HepG2 (cell line): Measurements from ENCODE around the gene CIAO2B. TPM values are rescaled to one million over a fixed set of nuclear protein-coding genes. Genes with fewer than 3 reads are reported as not detected.

ENCODE experiments used
- AKAP8 ChIP-seq: sonication (generic); formaldehyde crosslinking; IDR thresholded peaks from 2 replicates; pipeline ENCODE4 v1.5.1; 2020; ENCODE audit warnings: mild to moderate bottlenecking, missing genetic modification reagents
- HBP1 ChIP-seq: IDR thresholded peaks from 2 replicates; pipeline ENCODE4 v1.6.1; 2016; ENCODE audit warnings: low read depth, control low read depth
- HOMEZ ChIP-seq: IDR thresholded peaks from 2 replicates; pipeline ENCODE4 v1.6.1; 2016; ENCODE audit warnings: low read depth
- IKZF5 ChIP-seq: IDR thresholded peaks from 2 replicates; pipeline ENCODE4 v1.6.1; 2018; ENCODE audit warnings: missing genetic modification reagents, mild to moderate bottlenecking, missing compliant biosample characterization
- KDM2A ChIP-seq: sonication (generic); formaldehyde crosslinking; IDR thresholded peaks from 2 replicates; pipeline ENCODE4 v1.4.0; 2020; ENCODE audit warnings: low read depth, missing genetic modification reagents, borderline replicate concordance
- SMC3 ChIP-seq: IDR thresholded peaks from 2 replicates; pipeline ENCODE4 v1.6.1; 2011; ENCODE audit warnings: low read length, improper control_type of control experiment
- ZBTB10 ChIP-seq: sonication (generic); formaldehyde crosslinking; IDR thresholded peaks from 2 replicates; pipeline ENCODE4 v1.4.0; 2020; ENCODE audit warnings: missing genetic modification reagents, borderline replicate concordance
- ZNF121 ChIP-seq: sonication (generic); formaldehyde crosslinking; IDR thresholded peaks from 2 replicates; pipeline ENCODE4 v1.5.0; 2020; ENCODE audit warnings: mild to moderate bottlenecking, missing genetic modification reagents
- ZNF362 ChIP-seq: sonication (generic); formaldehyde crosslinking; IDR thresholded peaks from 2 replicates; pipeline ENCODE4 v1.4.0; 2020; ENCODE audit warnings: missing genetic modification reagents, mild to moderate bottlenecking, borderline replicate concordance
- ZNF430 ChIP-seq: sonication (generic); formaldehyde crosslinking; IDR thresholded peaks from 2 replicates; pipeline ENCODE4 v1.9.0; 2021; ENCODE audit warnings: mild to moderate bottlenecking, missing genetic modification reagents
- polyA plus RNA-seq, 8 experiments: library from polyadenylated mRNA; depleted of rRNA in 3 of 8; stranded (reverse) in 7 of 8; unstranded in 1 of 8; fragments of >200 nt; fragmentation: Illumina TruSeq in 4 of 8; extraction: Trizol in 4 of 8; gene quantifications; 2 replicates each; pipeline versions ENCODE4 v1.2.1 to v1.2.3, GENCODE V29; 2011 to 2016; ENCODE audit warnings: low read depth in 4 of 8, missing spikeins in 1 of 8, mixed read lengths in 1 of 8; ENCODE audit not compliant: insufficient read depth in 1 of 8
- total RNA-seq, 5 experiments: library from RNA; depleted of rRNA; stranded (reverse); fragments of >200 nt; fragmentation: Illumina TruSeq; extraction: Trizol; gene quantifications; 2 replicates each; pipeline ENCODE4 v1.2.3, GENCODE V29; 2016; ENCODE audit warnings: low read depth in 1 of 5
- TF ChIP-seq, protein P1 (sequence below): sonication (generic); formaldehyde crosslinking; IDR thresholded peaks from 2 replicates; pipeline ENCODE4 v1.4.0; 2020; ENCODE audit warnings: mild to moderate bottlenecking, missing genetic modification reagents

CIAO2B gene
- total and polyA plus RNA-seq, 2 of the 13 experiments (the other 11 are each of a cell fraction or from before 2014, with no cell fraction given) = 157 to 293 TPM

DNA sequence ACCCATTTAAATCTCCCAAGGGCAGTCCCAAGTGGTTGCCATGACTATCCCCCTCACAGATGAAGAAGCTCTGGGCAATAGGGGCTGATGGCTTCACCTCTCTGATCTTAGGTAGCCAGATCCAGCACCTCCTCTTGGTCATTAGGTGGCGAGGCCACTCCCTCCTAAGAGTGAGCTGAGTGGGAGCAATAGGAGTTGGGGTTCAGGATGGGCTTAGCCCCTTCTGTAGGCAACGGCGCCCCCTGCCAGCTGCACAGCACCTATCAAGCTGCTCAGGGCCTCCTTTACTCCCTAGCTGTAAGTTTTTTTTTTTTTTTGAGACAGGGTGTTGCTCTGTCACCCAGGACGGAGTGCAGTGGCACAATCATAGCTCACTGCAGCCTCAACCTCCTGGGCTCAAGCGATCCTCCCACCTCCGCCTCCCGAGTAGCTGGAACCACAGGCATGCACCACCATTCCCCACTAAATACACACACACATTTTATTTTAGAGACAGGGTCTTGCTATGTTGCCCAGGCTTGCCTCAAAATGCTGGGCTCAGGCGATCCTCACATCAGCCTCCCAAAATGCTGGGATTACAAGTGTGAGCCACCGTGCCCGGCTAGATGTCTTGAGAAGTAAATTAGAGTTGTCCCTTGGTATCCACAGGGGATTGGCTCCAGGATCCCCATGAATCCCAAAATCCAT, 5.4 kb downstream of the CIAO2B start (continued):
- TF ChIP-seq ZNF121 (CRISPR knock-in tag) = peak; percentile 93
- TF ChIP-seq AKAP8 = no peak
- TF ChIP-seq HBP1 = no peak
- TF ChIP-seq IKZF5 (CRISPR knock-in tag) = peak; percentile 49; the same call in 1 of the 2 replicates
- TF ChIP-seq KDM2A = 0 out of 2 replicates have a peak, but pooled peaks have one; percentile 19
- peak; percentile 92 for TF ChIP-seq ZNF362 (CRISPR knock-in tag)
- TF ChIP-seq HOMEZ = no peak
- TF ChIP-seq SMC3 = peak; percentile 55; the same call in 1 of the 2 replicates
- TF ChIP-seq, protein P1, sequence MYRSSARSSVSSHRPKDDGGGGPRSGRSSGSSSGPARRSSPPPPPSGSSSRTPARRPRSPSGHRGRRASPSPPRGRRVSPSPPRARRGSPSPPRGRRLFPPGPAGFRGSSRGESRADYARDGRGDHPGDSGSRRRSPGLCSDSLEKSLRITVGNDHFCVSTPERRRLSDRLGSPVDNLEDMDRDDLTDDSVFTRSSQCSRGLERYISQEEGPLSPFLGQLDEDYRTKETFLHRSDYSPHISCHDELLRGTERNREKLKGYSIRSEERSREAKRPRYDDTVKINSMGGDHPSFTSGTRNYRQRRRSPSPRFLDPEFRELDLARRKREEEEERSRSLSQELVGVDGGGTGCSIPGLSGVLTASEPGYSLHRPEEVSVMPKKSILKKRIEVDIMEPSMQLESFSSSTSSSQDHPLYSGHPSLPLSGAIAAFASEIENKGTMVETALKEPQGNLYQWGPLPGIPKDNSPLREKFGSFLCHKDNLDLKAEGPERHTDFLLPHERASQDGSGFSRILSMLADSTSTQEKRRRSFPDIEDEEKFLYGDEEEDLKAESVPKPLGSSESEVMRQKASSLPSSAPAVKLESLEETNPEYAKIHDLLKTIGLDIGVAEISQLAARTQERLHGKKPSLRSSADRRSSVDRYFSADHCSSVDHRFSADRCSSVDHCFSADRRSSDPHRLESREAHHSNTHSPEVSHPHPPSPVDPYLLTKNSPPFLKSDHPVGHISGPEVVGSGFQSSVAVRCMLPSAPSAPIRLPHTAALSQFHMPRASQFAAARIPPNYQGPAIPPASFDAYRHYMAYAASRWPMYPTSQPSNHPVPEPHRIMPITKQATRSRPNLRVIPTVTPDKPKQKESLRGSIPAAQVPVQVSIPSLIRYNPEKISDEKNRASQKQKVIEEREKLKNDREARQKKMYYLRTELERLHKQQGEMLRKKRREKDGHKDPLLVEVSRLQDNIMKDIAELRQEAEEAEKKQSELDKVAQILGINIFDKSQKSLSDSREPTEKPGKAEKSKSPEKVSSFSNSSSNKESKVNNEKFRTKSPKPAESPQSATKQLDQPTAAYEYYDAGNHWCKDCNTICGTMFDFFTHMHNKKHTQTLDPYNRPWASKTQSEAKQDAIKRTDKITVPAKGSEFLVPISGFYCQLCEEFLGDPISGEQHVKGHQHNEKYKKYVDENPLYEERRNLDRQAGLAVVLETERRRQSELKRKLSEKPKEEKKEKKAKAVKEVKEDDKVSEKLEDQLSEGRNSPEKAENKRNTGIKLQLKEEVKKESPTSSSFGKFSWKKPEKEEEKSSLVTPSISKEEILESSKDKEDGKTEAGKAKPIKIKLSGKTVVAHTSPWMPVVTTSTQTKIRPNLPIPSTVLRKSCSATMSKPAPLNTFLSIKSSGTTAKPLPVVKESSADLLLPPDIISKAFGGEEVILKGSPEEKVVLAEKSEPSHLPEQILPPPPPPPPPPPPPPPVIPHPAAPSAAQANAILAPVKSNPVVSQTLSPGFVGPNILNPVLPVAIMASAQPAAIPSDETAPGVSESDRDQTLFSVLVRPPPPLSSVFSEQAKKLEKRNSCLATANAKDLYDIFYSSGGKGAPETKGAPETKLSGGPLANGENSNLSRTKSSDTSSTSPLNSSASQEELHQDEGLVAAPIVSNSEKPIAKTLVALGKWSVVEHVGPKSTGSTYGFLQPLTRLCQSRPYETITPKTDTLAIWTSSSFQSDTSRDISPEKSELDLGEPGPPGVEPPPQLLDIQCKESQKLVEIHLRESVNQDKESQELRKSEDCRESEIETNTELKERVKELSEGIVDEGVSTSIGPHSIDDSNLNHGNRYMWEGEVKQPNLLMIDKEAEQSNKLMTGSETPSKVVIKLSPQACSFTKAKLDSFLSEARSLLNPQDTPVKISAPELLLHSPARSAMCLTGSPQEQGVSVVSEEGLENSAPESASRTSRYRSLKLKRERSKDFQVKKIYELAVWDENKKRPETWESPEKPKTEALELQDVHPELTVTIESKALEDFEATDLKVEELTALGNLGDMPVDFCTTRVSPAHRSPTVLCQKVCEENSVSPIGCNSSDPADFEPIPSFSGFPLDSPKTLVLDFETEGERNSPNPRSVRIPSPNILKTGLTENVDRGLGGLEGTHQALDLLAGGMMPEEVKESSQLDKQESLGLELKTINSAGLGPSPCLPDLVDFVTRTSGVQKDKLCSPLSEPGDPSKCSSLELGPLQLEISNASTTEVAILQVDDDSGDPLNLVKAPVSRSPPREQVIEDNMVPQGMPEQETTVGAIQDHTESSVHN = no peak
- TF ChIP-seq ZBTB10 = peak; percentile 84; the same call in 1 of the 2 replicates
- no peak for TF ChIP-seq ZNF430 (CRISPR knock-in tag)
